HG03460 (cell line): ENCODE measurements around the gene MBTPS1.

Source experiments
- ATAC-seq: cut with Tn5 transposase; IDR thresholded peaks from one replicate; pipeline ENCODE4 v1.9.1; 2021; ENCODE audit not compliant: unreplicated experiment

Gene MBTPS1

GRCh38 chr16:84104231-84104630 lies 12.5 kb downstream of the MBTPS1 start:
- ATAC-seq = no peak

- ATAC-seq = no peak
These were observed 13.1 kb downstream of the MBTPS1 start for GRCh38 chr16:84103678-84104077.

GRCh38 chr16:84098939-84099338 lies 17.8 kb downstream of the MBTPS1 start:
- ATAC-seq = no peak

GRCh38 chr16:84096447-84097005 lies 20.2 kb downstream of the MBTPS1 start:
- ATAC-seq = no peak

- ATAC-seq = no peak
These were observed 21.3 kb downstream of the MBTPS1 start for GRCh38 chr16:84095466-84095865.

- no peak for ATAC-seq
These were observed 22.9 kb downstream of the MBTPS1 start for GRCh38 chr16:84093879-84094270.

- no peak for ATAC-seq
These were observed 23.4 kb downstream of the MBTPS1 start for GRCh38 chr16:84093120-84093878.

- no peak for ATAC-seq
These were observed 25.3 kb downstream of the MBTPS1 start for GRCh38 chr16:84091460-84091859.

GRCh38 chr16:84090211-84090610 lies 26.5 kb downstream of the MBTPS1 start:
- no peak for ATAC-seq

- ATAC-seq = peak; percentile 84
These were observed 27.9 kb downstream of the MBTPS1 start for GRCh38 chr16:84088695-84089395.

- ATAC-seq = no peak
These were observed 29.1 kb downstream of the MBTPS1 start for GRCh38 chr16:84087466-84088151.

GRCh38 chr16:84087001-84087400 lies 29.7 kb downstream of the MBTPS1 start:
- no peak for ATAC-seq

GRCh38 chr16:84086341-84086740 lies 30.4 kb downstream of the MBTPS1 start:
- ATAC-seq = no peak

GRCh38 chr16:84085773-84086172 lies 31.0 kb downstream of the MBTPS1 start:
- no peak for ATAC-seq

- no peak for ATAC-seq
These were observed 31.5 kb downstream of the MBTPS1 start for GRCh38 chr16:84085271-84085667.

GRCh38 chr16:84084570-84085270 lies 32.0 kb downstream of the MBTPS1 start:
- ATAC-seq = no peak

GRCh38 chr16:84082835-84083569 lies 33.7 kb downstream of the MBTPS1 start:
- ATAC-seq = no peak

- ATAC-seq = no peak
These were observed 34.6 kb downstream of the MBTPS1 start for GRCh38 chr16:84082110-84082509.

GRCh38 chr16:84081446-84081989 lies 35.2 kb downstream of the MBTPS1 start:
- no peak for ATAC-seq

- ATAC-seq = no peak
These were observed 35.9 kb downstream of the MBTPS1 start for GRCh38 chr16:84080813-84081212.
